ENCODE data around the gene ANAPC4. TPM values are rescaled to one million over a fixed set of nuclear protein-coding genes. Genes with fewer than 3 reads are reported as not detected.

ANAPC4 gene
- total and polyA plus RNA-seq, 2 experiments from 2014 or later, result 18.6 to 23.1 TPM

DNA sequence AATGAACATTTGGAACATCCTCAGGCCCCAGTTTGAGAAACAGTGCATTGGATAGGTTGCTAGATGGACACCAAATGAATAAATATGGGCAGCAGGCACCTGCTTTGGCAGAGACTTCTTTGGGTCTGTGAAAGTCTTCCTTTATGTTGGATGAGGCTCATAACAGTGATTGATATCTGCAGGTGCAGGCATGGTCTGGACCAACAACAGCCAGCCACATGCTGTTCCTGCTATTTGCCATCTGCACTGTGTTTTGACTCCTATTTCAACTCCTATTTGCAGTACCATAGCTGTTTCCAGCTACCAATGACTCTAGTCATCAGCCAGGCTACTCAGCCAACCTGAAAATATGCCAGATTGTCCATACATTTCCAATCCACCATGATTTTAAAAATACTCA is 60.9 kb downstream of the ANAPC4 start:
- no peak overlapping the region for H3K27ac ChIP-seq
- no peaks in the 10 kb centered on the region for H3K4me1 ChIP-seq (ENCODE audit: insufficient read depth)
- H2AFZ ChIP-seq, result no peak overlapping the region
- no peaks in the 10 kb centered on the region for H4K20me1 ChIP-seq (ENCODE audit: insufficient read depth, poor library complexity, severe bottlenecking)
- H3K4me2 ChIP-seq, result no peak overlapping the region
- no peaks in the 10 kb centered on the region for H3K9me3 ChIP-seq (ENCODE audit: low read depth)
- no peaks in the 10 kb centered on the region for H3K79me2 ChIP-seq
- TF ChIP-seq EZH2phosphoT487 (IDR thresholded peaks at IDR 0.05; ENCODE audit: low read depth, severe bottlenecking, unreplicated experiment) (no peak), EZH2 (IDR thresholded peaks at IDR 0.05; ENCODE audit: borderline replicate concordance) (no peak)
- TF ChIP-seq, protein P1, sequence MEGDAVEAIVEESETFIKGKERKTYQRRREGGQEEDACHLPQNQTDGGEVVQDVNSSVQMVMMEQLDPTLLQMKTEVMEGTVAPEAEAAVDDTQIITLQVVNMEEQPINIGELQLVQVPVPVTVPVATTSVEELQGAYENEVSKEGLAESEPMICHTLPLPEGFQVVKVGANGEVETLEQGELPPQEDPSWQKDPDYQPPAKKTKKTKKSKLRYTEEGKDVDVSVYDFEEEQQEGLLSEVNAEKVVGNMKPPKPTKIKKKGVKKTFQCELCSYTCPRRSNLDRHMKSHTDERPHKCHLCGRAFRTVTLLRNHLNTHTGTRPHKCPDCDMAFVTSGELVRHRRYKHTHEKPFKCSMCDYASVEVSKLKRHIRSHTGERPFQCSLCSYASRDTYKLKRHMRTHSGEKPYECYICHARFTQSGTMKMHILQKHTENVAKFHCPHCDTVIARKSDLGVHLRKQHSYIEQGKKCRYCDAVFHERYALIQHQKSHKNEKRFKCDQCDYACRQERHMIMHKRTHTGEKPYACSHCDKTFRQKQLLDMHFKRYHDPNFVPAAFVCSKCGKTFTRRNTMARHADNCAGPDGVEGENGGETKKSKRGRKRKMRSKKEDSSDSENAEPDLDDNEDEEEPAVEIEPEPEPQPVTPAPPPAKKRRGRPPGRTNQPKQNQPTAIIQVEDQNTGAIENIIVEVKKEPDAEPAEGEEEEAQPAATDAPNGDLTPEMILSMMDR (IDR thresholded peaks at IDR 0.05; ENCODE audit: poor library complexity), result no peak
- no peak overlapping the region for H3K4me3 ChIP-seq
- DNase-seq (ENCODE audit: low spot score), result no peak
- no peaks in the 10 kb centered on the region for H3K27me3 ChIP-seq
- no peaks in the 10 kb centered on the region for H3K9me2 ChIP-seq (replicated peaks; ENCODE audit: insufficient read depth)
- no peaks in the 10 kb centered on the region for H3K36me3 ChIP-seq (replicated peaks; ENCODE audit: insufficient read depth, low read depth)

DNA sequence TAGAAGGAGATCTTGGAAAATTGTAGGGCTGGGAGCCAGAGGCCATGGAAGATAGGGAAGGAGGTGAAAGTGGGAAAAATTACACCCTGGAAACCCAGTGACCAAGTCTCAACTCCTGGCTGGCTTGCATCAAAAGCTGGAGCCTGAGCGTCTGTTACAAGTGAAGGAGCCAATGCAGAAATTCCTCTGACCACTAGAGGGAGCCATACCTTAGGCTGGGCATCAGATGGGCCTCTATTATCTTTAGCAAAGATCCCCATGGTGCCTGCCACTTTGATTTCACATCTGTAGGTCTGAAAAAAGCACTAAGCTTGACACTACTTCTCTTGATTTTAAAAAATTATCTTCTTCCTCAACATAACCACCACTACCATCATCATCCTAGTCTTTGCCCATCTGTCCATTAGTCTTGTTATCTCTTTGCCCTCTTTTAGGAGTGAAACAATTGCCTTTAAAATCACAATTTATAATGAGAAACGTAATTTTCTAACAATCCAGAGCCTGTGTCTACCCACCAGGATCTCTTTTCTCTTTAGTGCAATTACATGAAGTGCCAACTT is 62.9 kb downstream of the ANAPC4 start:
- WGBS (ENCODE audit: low lambda C conversion rate, missing lambda C conversion rate), result 47% methylated on average over 2 of the region's 2 CpGs
- H2AFZ ChIP-seq, result no peak overlapping the region
- no peaks in the 10 kb centered on the region for H3K9me3 ChIP-seq (ENCODE audit: low read depth)
- no peak overlapping the region for H3K4me3 ChIP-seq
- H3K36me3 ChIP-seq (replicated peaks; ENCODE audit: insufficient read depth, low read depth), result no peaks in the 10 kb centered on the region
- H3K9me2 ChIP-seq (replicated peaks; ENCODE audit: insufficient read depth), result no peaks in the 10 kb centered on the region
- peak; percentile 80 for DNase-seq (ENCODE audit: low spot score)
- no peaks in the 10 kb centered on the region for H3K79me2 ChIP-seq
- H3K27me3 ChIP-seq, result no peaks in the 10 kb centered on the region
- no peak overlapping the region for H3K27ac ChIP-seq
- no peaks in the 10 kb centered on the region for H3K4me1 ChIP-seq (ENCODE audit: insufficient read depth)
- H3K4me2 ChIP-seq, result no peak overlapping the region
- TF ChIP-seq, protein P1 (IDR thresholded peaks at IDR 0.05; ENCODE audit: poor library complexity), result peak; percentile 73
- TF ChIP-seq EZH2phosphoT487 (IDR thresholded peaks at IDR 0.05; ENCODE audit: low read depth, severe bottlenecking, unreplicated experiment) (no peak), EZH2 (IDR thresholded peaks at IDR 0.05; ENCODE audit: borderline replicate concordance) (no peak)
- H4K20me1 ChIP-seq (ENCODE audit: insufficient read depth, poor library complexity, severe bottlenecking), result no peaks in the 10 kb centered on the region

DNA sequence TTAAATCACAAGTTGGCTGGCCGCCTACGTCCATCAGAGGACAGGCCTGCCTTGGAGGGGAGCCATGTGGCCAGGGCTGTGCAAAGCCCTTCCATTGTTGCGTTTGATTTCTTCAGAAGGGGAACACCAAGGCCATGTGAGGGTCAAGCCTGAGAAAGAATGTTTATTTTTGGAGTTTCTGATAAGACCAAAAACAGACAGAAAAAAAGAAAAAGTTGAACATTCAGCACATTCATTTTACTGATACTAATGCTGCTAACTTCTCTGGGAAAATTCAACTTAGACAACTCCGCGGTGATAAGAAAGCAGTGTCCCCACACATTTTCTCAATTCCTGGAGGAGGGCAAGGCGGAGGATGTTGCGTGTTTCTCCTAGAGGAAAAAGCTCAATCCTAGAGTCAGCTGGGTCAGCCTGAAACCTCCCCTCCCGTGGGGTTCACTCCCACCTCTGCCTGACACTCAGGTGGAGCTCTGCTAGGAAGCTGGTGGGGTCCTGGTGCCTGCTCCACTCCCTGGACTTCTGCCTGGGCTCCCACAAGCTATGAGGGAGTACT is 63.5 kb downstream of the ANAPC4 start:
- no peak overlapping the region for H3K27ac ChIP-seq
- WGBS (ENCODE audit: low lambda C conversion rate, missing lambda C conversion rate), result 58% methylated on average over 8 of the region's 8 CpGs
- TF ChIP-seq EZH2phosphoT487 (IDR thresholded peaks at IDR 0.05; ENCODE audit: low read depth, severe bottlenecking, unreplicated experiment), result no peak
- TF ChIP-seq, protein P1 (IDR thresholded peaks at IDR 0.05; ENCODE audit: poor library complexity), result no peak

More for the DNA sequence above, 63.5 kb downstream of the ANAPC4 start:
- no peaks in the 10 kb centered on the region for H3K27me3 ChIP-seq
- no peaks in the 10 kb centered on the region for H3K4me1 ChIP-seq (ENCODE audit: insufficient read depth)
- no peaks in the 10 kb centered on the region for H3K9me2 ChIP-seq (replicated peaks; ENCODE audit: insufficient read depth)
- no peaks in the 10 kb centered on the region for H3K36me3 ChIP-seq (replicated peaks; ENCODE audit: insufficient read depth, low read depth)
- no peaks in the 10 kb centered on the region for H4K20me1 ChIP-seq (ENCODE audit: insufficient read depth, poor library complexity, severe bottlenecking)
- no peak overlapping the region for H3K4me3 ChIP-seq
- H3K9me3 ChIP-seq (ENCODE audit: low read depth), result no peaks in the 10 kb centered on the region
- no peaks in the 10 kb centered on the region for H3K79me2 ChIP-seq
- H3K4me2 ChIP-seq, result no peak overlapping the region
- no peak for DNase-seq (ENCODE audit: low spot score)
- no peak overlapping the region for H2AFZ ChIP-seq

All from hepatocyte (in vitro differentiated cells).